HG03469 (cell line): ENCODE measurements around the gene CDH13.

Experiments
- ATAC-seq: cut with Tn5 transposase; IDR thresholded peaks from one replicate; pipeline ENCODE4 v1.9.1; 2021; ENCODE audit warnings: mild to moderate bottlenecking, moderate library complexity, moderate number of reproducible peaks; ENCODE audit not compliant: unreplicated experiment

Gene CDH13

DNA sequence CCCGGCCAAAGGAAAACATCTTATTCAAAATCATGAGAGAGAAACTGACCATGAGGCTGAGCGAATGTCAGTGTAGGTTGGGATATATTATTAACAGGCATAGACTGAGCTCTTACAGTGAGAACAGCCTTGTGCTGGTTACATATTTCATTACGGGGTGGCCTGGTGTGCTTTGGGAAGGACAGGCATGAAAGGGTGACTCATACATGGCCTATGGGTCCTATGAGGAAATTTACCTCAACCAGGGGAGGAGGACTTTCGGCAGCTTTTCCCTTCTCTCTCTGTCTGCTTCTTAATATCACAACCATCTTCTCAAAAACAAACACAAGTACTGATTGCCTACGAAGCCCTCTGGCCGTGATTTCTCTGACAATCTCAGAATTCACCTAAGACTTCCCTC lies 579.1 kb downstream of the CDH13 start:
- ATAC-seq = no peak

GRCh38 chr16:83206426-83206825 lies 579.7 kb downstream of the CDH13 start:
- ATAC-seq = no peak

- no peak for ATAC-seq
These were observed 584.9 kb downstream of the CDH13 start for GRCh38 chr16:83211711-83212110.

- ATAC-seq = no peak
These were observed 585.6 kb downstream of the CDH13 start for GRCh38 chr16:83212301-83212841.

- ATAC-seq = no peak
These were observed 587.9 kb downstream of the CDH13 start for GRCh38 chr16:83214671-83215070.

GRCh38 chr16:83215406-83216001 lies 588.7 kb downstream of the CDH13 start:
- ATAC-seq = no peak

- ATAC-seq = no peak
These were observed 592.5 kb downstream of the CDH13 start for GRCh38 chr16:83219285-83219684.

DNA sequence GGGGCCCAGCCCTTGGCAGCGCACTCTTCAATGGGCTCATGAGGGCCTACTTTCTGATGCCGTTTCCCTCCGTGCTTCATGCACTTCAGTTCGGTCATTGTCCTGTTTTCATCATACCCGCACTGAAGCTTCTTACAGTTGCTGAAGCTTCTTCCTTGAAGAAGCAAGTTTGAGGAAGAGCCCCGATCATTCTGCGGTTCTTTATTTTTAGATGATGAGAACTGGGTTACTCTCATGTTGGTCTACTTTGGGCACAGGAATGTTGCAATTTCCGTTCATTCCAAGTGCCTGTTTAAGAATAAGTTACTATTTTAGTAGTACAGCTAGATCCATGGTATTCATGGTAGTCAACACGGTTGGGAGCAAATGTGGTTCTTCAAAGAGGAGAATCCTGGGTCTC lies 593.3 kb downstream of the CDH13 start:
- no peak for ATAC-seq

- no peak for ATAC-seq
These were observed 597.9 kb downstream of the CDH13 start for GRCh38 chr16:83224642-83225041.

DNA sequence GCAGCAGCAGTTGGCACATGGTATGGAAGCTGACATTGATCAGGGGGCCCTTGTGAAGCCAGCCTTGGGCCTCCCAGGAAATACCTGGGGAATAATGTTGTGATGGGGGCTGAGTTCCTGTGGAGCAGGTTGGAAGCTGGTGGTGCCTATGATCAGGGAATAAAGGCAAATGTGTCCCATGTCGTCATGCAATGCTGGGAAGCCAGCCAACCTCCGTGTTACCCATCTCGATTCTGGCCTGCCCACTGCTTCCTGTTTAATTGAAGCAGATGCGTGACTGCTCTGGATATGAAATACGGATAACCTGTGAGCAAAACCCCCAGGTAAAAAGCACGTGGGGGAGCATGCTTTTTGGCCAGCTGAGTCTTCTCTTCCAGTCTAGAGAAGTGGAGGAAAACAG lies 600.6 kb downstream of the CDH13 start:
- no peak for ATAC-seq

- no peak for ATAC-seq
These were observed 605.0 kb downstream of the CDH13 start for GRCh38 chr16:83231729-83232128.

- no peak for ATAC-seq
These were observed 606.4 kb downstream of the CDH13 start for GRCh38 chr16:83233153-83233552.

DNA sequence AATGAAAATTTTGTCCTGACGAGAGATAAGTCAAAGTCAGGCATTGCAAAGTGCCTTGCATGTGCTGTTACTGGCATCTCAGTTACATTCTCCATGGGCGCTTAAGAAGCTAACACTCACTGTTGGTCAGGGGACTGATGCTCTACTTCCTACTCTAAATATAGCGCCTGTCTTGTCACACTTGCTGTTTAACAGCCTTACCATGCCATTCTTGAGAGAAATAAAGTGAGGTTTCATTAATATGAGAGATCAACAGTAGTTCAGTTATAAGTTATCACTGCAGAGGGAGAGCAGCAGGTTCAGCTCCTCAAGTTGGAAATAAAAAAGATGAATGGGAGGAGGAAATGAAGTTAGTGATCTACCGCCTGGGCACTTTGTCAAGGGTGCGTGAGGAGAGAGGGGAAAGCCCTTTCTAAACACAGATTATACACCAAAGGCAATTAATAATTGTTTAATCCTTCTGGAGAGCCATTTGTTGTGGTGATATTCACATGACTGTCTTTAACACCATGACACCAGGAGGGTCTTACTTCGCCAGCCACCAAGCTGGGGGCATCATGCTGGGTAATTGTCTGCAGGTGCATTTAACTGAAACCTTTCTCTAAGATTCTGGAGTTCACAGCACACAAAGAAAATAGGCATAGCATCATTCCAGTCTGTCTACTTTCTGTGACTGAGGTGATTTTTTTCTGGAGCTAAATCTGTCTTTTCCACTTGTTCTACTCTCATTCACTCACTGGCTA lies 612.4 kb downstream of the CDH13 start:
- no peak for ATAC-seq

- no peak for ATAC-seq
These were observed 617.3 kb downstream of the CDH13 start for GRCh38 chr16:83244057-83244456.

DNA sequence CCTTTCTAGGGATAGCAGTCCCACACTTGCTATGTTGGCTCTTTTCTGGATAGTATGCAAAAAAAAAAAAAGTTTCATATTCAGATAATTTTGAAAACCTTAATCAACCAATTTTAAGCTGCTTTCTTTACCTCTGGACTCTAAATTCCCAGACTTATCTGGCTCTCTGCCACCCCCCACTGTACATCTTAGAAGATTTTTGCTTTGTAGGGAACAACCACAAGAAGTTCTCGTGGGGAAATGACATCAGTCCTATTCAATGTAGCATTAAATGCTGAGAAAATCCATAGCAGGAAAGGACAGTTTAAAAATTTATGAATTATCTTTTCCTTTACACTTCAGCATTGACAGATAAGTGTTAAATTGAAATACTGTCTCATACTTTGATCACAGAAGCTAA lies 618.3 kb downstream of the CDH13 start:
- no peak for ATAC-seq

GRCh38 chr16:83247767-83248372 lies 621.1 kb downstream of the CDH13 start:
- ATAC-seq = no peak

- no peak for ATAC-seq
These were observed 622.1 kb downstream of the CDH13 start for GRCh38 chr16:83248735-83249463.

GRCh38 chr16:83253521-83253920 lies 626.8 kb downstream of the CDH13 start:
- no peak for ATAC-seq

- no peak for ATAC-seq
These were observed 631.7 kb downstream of the CDH13 start for GRCh38 chr16:83258366-83258928.

DNA sequence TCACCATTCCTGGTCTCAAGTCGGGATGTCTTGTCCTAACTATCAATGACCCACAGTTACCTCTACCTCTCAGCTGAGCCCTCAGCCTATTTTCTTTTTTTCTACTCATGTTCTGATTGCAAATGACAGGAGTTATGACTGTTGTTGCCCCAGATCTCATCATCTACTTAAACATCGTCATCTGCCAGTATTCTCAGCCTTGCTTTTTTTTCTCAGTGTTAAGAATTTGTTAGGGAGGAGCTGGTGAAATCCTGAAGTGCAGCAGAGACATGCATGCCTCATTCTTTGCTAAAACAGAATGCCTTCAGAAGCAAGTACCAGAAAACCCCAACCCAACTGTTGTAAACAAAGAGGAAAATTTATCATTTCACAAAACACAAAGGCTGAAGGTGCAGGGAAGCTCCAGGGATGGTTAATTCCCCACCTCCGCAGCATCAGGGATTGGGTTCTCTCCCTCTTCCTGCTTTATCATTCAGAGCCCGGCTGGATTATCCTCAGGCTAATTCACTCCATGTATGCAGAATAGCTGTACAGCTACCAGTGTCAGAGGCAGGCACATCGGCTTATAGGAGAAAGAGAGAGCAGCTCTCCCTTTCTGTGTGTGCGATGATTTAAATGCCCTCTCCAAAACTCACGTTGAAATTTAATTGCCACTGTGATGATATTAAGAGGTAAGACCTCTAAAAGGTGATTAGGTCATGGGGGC lies 640.2 kb downstream of the CDH13 start:
- ATAC-seq = no peak
